SH-SY5Y (cell line): ENCODE data around the gene MAP2K3.

Source experiments
- GATA2 ChIP-seq: IDR thresholded peaks from 2 replicates; pipeline ENCODE4 v1.6.1; 2011; ENCODE audit warnings: mild to moderate bottlenecking, low read depth, low read length
- GATA3 ChIP-seq: IDR thresholded peaks from 2 replicates; pipeline ENCODE4 v1.6.1; 2011; ENCODE audit warnings: low read depth, mild to moderate bottlenecking, low read length, moderate library complexity

DNA sequence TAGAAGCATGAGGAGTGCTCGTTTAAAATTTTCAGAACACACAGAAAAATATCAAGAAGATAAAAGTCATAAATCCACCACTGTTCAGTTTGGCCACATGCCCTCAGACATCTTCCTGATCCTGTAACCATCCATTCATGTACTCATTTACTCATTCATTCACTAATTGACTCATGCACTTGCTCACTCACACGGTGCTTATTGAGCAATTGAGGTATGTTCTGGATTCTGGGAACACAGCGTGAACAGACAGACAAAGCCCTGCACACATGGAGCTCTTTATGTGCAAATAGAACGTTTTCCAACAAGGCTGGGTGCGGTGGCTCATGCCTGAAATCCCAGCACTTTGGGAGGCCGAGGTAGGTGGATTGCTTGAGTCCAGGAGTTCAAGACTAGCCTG lies 21.1 kb upstream of the MAP2K3 start:
- TF ChIP-seq GATA2 = no peak
- no peak for TF ChIP-seq GATA3
